Liver (tissue), 3 donors: ENCODE results near the gene ALK.

Experiments used
- CTCF ChIP-seq: fragments of 150-350 bp; IDR thresholded peaks from 2 replicates; pipeline ENCODE4 v1.5.1; 2017; ENCODE audit warnings: improper control_type of control experiment, low read depth, low read length; ENCODE audit not compliant: missing input control
- FOXA1 ChIP-seq: IDR thresholded peaks from 2 replicates; pipeline ENCODE4 v1.6.1; 2016; ENCODE audit warnings: antibody characterized with exemption
- JUND ChIP-seq, 2 donors: IDR thresholded peaks; 2 replicates each; pipeline ENCODE4 v1.6.1; 2016; ENCODE audit warnings: antibody characterized with exemption in 2 of 2
- MAX ChIP-seq: IDR thresholded peaks from 2 replicates; pipeline ENCODE4 v1.6.1; 2016; ENCODE audit warnings: antibody characterized with exemption
- TAF1 ChIP-seq: conservative IDR thresholded peaks from 2 replicates; pipeline ENCODE4 v1.6.1; 2016; ENCODE audit warnings: antibody characterized with exemption, mild to moderate bottlenecking
- donor health status: healthy.
- donor health status: healthy.

GRCh38 chr2:29821591-29821990 is 99.8 kb downstream of the ALK start:
- TF ChIP-seq JUND (IDR thresholded peaks at IDR 0.05) (no peak), CTCF (no peak), TAF1 (no peak), MAX (no peak), FOXA1 (no peak)
